Measurements from ENCODE around the gene NOS2.

DNA sequence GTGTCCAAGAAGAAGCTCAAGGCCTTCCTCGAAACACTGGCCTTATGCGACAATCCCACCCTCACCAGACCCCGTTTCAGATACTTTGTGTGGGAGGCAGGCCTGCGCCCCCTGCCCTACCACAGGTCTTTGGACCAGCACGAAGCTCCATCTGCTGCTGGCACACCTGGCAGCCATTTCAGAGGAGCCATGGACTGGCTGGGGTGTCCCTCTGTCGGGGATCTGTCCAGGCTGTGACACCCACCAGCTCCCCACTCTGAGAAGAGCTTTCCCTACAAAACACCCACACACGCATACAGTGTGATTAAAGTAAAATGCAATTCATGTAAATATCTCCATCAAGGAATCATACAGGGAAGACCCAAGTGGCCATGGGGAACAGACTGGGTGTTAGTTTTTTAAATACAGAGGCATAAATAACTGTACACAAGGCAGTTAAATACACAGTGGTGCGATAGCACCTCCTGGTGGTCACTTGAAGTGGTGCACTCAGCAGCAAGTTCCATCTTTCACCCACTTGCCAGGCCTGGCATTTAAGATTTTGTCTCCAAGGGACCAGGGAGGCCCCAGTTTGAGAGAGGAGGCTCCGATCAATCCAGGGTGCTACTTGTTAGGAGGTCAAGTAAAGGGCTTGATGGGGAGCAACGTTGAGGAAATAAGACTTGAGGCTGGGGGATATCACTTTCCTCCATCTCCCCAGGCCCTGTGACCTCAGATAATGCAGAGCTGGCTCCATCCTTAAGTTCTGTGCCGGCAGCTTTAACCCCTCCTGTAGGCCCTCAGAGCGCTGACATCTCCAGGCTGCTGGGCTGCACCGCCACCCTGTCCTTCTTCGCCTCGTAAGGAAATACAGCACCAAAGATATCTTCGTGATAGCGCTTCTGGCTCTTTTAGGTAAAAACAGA, 43.6 kb downstream of the NOS2 start:
- TF ChIP-seq, protein P1, sequence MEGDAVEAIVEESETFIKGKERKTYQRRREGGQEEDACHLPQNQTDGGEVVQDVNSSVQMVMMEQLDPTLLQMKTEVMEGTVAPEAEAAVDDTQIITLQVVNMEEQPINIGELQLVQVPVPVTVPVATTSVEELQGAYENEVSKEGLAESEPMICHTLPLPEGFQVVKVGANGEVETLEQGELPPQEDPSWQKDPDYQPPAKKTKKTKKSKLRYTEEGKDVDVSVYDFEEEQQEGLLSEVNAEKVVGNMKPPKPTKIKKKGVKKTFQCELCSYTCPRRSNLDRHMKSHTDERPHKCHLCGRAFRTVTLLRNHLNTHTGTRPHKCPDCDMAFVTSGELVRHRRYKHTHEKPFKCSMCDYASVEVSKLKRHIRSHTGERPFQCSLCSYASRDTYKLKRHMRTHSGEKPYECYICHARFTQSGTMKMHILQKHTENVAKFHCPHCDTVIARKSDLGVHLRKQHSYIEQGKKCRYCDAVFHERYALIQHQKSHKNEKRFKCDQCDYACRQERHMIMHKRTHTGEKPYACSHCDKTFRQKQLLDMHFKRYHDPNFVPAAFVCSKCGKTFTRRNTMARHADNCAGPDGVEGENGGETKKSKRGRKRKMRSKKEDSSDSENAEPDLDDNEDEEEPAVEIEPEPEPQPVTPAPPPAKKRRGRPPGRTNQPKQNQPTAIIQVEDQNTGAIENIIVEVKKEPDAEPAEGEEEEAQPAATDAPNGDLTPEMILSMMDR (IDR thresholded peaks at IDR 0.05) = peak; percentile 38 to 72 (median 69)
- TF ChIP-seq POLR2A (IDR thresholded peaks at IDR 0.05) = no peak
- TF ChIP-seq POLR2AphosphoS5 (IDR thresholded peaks at IDR 0.05; ENCODE audit: insufficient read depth in 1 of 2, low read depth in 1 of 2) = no peak

Measured in vagina (tissue), 2 donors.